ENCODE results near the gene TBC1D8.

TBC1D8 gene

DNA sequence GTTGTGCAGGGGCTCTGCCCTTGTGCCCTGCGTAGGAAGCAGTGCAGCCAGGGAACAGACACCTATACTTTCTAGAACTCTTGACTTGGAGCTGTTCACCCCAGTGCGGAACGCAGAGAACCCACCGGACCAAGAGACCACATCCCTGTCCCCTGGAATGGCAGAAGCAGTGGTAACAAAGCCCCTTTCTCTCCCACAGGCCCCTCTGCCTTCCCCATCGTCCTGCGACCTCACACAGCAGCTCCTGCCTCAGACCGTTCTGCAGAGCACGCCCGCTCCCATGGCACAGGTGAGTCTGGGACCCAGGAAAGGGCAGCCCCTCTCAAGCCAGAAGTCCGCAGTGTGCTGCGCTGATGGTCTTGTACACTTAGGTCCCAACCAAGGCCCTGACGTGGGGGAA, 173.7 kb downstream of the TBC1D8 start:
- no peak for DNase-seq (ENCODE audit: low read depth in 2 of 2)

DNA sequence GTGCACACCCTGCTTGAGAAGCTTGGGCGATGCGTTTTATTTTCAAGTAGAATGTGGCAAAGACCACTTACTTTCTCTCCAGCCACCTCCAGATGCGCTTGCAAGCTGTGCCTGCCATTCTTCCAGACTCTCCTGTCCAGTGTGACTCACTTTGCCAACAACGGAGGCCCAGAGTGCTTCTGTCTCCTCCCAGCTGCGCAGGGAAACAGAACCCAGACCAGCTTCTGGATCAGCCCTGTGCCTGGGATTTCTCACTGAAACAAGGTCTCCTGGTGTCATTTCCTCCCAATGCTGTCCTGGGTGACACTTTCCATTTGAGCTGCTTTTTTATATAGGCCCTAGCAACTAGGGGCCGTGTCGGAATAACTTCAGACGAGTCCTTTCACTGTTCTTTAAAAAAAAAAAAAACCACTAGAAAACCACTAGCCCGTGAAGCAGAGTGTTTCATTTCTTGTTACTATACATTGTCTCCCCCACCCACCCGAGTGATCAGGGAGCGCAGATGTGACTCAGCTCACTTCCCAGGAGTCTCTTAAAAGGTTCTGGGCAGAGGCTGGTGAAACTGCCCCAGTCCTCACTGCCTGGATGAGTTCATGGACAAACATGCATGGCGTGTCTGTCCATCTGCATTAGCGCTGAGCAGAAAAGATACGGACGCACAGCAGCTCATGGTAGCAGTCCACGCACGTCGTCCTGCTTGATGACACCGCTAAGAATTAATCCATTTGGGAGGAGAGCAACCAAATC, 174.4 kb downstream of the TBC1D8 start:
- DNase-seq (ENCODE audit: low read depth in 2 of 2): no peak

DNA sequence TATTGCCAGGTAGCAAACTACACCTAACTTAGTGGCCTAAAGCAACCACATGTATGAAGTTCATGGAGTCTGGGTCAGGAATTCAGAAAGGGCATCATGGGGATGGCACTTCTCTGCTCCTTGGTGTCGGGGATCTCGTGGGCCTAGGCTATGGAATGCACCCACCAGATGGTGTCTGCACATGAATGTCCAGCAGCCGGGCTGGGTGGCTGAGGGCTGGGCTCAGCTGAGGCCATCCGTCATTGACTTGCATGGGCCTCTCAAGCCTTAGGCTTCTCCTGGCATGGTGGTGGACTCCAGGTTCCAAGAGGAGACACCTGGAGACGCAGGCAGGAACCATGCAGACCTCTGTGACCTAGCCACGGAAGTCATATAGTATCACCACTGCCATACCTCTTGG, 175.1 kb downstream of the TBC1D8 start:
- DNase-seq (ENCODE audit: low read depth in 2 of 2): no peak

DNA sequence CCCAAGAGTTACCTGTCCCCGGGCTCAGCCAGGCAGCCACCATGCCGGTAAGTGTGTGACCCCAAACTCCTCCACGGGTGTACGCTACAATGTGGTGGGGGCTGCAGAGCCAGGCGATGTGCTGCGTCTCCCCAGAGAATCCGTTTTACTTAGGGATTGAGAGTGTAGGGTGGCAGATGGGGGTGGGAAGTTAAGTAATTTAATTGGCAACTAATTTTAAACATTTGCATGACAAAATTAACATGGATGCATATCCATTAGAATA, 175.7 kb downstream of the TBC1D8 start:
- DNase-seq (ENCODE audit: low read depth in 2 of 2): no peak

DNA sequence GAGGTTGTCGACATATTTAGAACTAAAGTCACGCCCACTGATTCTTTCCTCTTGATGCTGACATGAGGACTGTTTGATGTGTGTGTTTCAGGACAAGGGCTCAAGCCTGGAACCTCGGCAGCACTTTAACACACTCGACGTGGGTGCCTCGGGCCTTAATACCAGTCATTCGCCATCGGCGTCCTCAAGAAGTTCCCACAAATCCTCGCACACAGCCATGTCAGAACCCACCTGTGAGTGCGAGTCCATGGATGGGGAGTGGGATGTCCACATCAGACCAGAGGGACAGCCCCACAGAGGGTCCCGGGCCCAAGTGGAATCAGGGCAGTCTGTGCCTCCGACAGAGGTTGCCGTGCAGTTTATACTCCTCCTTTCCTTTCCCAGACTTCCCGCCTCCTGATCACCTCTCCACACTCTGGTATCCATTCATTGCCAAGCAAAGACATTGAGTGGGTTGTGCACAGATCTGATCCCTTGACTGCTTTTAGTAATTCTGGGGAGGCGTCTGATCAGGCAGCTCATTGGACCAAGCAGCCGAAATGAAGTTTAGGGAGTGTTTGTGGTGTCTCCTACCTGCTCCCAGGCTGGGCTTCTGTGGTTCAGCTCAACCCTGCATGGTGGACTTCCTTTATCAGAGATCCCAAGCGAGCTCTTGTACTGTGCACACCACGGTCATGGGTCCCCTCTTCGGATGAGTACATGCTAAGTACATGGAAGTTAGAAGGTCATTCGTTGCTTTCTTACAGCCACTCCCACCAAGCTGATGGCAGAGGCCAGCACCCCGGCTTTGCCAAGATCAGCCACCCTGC, 176.3 kb downstream of the TBC1D8 start:
- no peak for DNase-seq (ENCODE audit: low read depth in 2 of 2)

DNA sequence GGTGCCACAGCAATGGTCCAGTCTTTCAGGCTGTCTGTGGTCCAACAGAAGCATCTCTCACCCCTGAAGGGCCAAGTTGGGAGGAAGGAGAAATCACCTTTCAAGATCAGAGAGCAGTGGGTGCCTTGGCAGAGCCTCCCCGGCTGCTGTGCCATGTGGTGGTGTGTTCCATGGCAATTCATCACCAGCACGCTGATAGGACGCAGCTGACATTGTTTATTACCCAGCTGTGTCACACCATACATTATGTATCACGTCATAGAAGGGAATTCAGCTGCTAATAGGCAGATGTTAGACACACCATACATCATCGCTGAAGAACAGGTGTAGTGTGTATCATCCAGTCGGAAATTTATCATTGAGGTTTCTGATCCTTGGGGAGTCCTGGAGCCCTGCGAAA, 178.7 kb downstream of the TBC1D8 start:
- DNase-seq (ENCODE audit: low read depth in 2 of 2): no peak

DNA sequence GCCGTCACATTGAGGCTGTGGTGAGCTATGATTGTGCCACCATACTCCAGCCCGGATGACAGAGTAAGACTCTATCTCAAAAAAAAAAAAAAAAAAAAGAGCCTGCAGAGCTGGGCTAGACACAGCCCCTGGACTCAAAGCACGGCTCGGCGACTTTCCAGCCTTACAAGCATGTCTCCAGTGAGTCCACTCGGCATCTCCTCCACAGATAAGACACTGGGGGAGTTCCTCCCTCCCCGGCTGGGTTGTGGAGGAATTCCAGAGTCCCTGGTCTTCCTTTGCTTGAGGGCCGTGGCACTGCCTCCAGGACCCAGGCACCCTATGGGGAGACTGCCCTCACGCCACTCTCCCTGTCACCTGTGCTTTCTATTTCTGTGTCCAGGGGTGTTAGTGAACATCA, 180.0 kb downstream of the TBC1D8 start:
- no peak for DNase-seq (ENCODE audit: low read depth in 2 of 2)

DNA sequence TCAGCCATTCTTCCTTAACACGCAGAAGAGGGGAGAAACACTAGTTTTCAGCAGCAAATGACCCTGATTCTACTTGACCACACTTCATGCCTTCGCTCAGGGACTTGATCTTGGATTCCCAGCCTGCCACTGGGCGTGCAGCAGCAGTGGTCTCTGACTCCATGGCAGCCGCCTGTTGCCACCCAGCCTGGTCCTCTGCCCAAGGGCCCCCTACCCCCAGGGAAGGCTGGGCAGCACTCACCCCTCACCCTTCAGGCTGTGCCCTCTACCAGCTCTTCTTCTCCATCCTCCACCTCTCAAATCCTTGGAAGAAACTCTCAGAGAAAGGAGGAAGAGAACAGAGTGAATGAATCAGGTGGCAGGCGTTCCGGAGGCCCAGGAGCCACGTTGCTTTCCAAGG, 181.2 kb downstream of the TBC1D8 start:
- DNase-seq (ENCODE audit: low read depth in 2 of 2): no peak

DNA sequence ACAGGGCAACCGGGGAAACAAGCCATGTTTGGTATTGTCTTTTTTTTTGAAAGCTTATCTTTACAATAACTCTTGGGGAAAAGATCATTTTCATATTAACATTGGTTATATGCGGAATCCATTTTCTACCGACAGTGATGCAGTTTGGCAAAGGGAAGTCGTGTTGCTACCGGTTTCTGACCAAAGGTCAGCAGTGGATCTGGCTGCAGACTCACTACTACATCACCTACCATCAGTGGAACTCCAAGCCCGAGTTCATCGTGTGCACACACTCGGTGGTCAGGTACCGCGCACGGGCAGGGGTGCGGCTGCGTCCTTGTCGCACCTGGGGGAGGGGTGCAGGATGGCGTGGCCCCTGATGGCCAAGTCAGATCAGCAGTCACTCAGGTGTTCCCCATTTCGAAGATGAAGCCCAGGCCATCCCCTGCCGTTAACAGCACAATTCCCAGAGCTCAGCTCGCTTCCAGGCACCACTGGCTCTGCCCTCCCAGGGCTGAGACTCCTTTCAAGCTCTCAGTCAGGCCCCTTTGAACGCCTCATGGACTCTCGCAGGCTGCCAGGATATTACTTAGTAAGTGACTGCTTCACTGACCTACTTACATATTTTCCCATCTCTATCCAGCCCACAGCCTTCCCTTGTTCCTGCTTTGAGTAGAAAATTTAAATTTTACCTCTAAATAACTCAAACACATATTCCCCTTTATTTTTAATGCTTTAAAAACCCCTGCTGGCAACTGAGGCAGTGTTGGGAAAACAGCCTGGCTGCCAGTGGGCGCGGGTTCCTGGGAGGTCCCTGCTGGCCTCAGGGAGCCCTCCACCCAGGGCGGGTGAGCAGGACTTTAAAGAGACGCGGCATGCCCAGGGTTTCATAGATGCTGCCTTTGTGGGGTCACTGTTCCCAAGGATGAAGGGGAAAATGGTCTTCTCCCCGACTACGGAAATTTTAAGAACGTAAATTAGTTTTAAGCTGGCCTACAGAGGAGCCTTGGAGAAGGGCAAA, 182.7 kb downstream of the TBC1D8 start:
- DNase-seq (ENCODE audit: low read depth in 2 of 2): no peak

DNA sequence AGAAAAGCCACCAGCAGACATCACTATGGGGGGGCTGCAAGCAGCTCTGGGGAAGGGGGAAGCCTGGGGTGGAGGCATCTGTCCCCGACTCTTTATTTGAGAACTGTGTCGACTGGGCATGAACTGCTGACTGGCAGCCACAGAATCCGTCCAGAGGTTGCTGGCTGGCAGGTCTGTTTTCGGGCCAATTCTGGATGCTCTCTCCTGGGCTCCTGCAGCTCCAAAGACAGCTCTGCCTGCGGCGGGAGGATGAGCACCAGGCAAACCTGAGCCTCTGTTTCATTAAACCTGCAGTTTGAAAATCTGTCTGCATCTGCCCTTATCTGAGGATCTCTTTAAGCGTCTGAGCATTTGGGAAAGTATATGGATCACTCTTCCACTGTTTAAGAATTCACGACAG, 183.5 kb downstream of the TBC1D8 start:
- no peak for DNase-seq (ENCODE audit: low read depth in 2 of 2)

DNA sequence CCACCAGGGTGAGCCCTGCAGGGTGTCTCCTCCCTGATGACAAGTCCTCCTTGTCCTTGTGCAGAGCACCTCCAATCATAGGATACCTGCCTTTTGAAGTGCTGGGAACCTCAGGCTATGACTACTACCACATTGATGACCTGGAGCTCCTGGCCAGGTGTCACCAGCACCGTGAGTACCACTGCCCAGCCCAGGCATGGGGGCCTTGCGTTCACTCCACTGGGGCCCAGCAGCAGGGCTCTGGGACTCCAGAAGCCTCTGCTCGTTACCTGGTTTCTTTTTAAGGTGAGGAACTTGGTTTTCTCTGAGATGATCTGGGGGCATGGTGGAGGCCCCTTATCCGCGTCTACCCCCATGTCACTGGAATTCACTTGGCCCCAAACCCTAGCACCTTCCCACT, 185.6 kb downstream of the TBC1D8 start:
- DNase-seq (ENCODE audit: low read depth in 2 of 2): no peak

DNA sequence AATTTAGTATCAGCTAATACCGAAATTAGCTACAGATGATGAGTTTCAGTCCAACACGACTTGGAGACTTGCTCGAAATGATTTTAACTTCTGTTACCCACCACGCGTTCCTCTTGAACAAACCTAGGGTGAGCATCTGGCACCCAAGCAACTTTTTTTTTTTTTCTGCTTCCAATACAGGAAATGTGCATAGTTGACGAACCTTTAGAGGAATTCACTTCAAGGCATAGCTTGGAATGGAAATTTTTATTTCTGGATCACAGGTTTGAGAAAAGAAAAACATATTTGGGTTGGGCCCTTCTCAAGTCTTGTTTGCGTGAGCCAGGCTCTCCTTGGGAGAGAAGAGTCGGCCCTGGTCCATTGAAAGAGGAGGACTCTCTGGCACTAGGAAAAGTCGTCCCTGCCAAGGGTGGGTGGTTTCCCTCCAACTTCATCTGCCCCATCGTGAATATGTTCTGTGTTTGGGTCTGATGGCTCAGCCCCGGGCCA, 186.5 kb downstream of the TBC1D8 start:
- DNase-seq (ENCODE audit: low read depth in 2 of 2): no peak

DNA sequence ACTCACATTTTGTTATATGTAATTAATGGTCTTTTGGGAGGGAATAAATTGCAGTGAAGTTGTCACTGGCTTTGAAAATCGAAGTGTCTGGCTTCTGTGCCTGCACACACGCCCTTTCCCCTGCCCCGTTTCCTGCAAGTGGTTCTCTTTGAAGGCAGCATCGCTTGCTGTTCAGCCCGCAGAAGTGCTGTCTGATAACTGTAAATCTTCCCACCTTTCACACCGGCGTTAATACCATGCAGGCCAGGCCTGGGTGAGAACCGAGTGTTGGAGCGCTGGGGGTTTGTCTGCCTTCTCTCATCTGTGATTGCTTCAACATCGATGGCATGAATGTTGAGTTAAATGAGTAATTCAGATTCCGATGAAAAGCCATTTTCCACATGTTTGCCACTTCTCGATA, 187.0 kb downstream of the TBC1D8 start:
- no peak for DNase-seq (ENCODE audit: low read depth in 2 of 2)

DNA sequence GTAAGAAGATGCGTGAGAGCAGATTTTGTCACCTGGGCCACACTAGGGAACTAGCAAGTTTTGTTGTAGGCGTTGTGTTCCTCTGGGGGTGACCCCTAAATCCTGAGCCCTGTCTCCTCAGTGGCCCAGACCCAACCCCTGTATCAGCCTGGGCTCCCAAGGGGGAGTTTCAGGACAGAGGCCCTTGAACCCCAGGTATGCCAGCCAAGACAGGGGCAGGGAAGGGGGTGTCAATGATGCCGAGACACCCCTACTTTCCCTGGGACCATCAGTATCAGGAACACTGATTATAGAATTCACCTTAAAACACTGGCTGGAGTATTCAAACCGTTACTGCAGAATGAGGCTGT, 188.2 kb downstream of the TBC1D8 start:
- no peak for DNase-seq (ENCODE audit: low read depth in 2 of 2)

DNA sequence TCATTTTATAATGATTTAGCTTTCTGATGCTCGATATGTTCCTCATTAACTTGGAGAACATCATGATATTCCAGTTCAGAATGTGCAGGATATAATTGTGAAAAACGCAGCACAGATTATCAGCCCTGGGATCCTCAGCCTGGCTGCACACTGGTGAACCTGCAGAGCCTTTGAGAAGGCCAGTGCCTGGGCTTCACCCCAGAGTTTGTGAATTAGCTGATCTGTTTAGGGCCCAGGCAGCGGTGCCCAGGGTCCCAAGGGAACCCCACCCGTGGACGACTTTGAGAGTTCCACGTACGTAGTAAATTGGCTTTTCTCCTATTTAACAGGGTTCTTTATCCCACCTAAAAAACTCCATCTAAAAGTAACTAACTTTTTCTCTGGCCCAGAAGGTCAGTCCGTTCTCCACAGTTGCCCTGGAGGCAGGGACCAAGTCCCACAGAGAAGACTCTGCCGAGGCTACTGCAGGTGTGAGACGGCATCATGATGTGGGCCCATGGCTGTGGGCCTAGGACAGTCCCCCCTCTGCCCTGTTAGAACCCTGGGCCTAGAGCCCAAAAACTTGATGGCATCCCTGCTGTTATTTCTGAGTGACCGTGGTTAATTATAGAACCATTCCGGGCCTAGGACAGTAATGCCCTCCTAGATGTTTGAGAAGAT, 188.7 kb downstream of the TBC1D8 start:
- no peak for DNase-seq (ENCODE audit: low read depth in 2 of 2)

DNA sequence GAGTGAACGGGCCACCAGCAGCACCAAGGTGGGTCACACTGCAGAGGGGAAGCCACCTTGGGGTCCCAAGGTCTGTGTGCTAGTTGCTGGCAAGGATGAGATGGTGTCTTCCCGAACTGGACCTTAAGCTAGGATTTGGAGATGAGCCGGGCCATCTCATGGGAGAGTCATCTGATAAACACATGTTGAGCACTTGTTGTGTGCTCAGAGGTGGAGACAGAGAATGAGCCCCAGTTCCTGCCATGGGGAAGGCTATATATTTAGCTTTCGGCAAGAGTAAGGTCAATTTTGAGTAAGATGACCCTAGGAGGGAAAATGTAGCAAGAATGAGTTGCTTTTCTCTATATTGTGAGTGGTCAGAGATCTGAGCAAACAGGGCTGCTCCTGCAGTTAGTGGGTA, 190.5 kb downstream of the TBC1D8 start:
- no peak for DNase-seq (ENCODE audit: low read depth in 2 of 2)

DNA sequence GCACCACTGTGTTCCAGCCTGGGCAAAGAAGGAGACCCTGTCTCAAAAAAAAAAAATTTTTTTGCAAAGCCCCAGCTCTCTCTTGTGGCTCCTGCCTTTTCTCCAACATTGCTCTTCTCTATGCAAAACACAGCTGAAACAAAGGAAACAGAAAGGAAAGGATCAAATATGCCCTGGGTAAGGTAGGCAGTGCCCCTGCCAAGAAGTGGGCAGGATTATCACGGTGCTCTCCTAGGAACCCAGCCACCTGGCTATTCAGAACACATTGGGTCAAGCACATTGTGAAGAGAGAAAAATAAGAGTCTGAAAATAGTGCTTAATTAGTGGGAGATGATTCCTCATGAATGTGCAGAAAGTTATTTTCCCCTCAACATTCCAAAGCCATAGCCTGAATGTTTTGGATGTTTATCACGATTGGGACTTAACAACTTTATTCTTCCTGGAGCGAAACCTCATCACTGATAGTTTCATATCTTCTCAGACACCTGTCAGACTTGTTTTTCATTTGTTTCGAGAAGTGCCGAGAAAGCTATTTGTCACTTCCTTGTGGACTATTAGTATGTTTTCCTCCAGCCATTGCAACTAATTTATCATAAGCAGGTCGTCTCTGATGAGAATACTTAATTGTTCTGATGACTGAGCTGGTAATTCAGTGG, 191.8 kb downstream of the TBC1D8 start:
- DNase-seq (ENCODE audit: low read depth in 2 of 2): peak; percentile 71 to 74

DNA sequence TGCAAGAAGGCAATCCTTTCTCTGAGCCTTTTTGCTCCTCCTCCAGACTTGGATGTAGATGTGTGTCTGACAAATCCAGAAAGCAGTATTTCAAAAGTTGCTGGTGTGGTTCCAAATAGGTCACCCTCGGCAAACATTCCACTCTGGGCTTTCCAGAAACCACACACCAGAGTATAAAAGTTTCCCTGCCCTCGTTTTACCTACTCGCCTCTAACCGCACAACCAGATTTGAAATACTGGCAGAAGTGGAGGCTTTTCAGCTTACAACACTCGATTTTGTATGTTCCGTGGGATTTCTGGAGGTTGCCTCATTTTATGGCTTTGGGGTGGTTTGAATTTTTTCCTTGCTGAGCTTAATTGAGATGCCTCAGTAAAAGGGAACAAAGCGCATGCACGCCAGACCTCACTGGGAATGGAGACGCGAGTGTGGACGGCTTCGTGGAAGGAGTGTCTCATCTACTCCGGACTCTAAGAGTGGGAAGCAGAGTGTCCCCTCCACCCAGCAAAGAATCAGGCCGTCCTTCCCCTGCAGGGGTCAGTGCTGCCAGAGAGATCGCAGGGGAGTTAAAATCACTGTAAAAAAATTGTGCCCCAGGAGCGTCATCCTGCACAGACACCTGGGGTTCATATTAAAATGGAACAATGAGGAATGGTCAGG, 193.1 kb downstream of the TBC1D8 start:
- peak; percentile 99 for DNase-seq (ENCODE audit: low read depth in 2 of 2)
